Central memory CD8-positive, alpha-beta T cell (primary cell): ENCODE data around the gene ILF2.

ENCODE experiments used
- ATAC-seq: fragments of 150-1000 bp; cut with Tn5 transposase; replicated peaks from 2 replicates; pipeline ENCODE4 v1.10.0; 2022; ENCODE audit warnings: mild to moderate bottlenecking, moderate FRiP score, moderate number of reproducible peaks; ENCODE audit not compliant: poor library complexity, severe bottlenecking; ENCODE audit errors: extremely low read depth
- DNase-seq, 2 donors: peaks; one replicate each; pipeline ENCODE4 v3.0.0; 2021; ENCODE audit warnings: low spot score in 2 of 2
- H3K27ac Mint-ChIP-seq: one replicate; pipeline ENCODE4 v1.8.0; 2022; ENCODE audit warnings: low read depth, mild to moderate bottlenecking, moderate library complexity, mixed read lengths
- H3K27me3 Mint-ChIP-seq: one replicate; pipeline ENCODE4 v1.8.0; 2022; ENCODE audit warnings: mixed read lengths
- H3K36me3 Mint-ChIP-seq: one replicate; pipeline ENCODE4 v1.8.0; 2022; ENCODE audit warnings: mild to moderate bottlenecking, moderate library complexity, mixed read lengths; ENCODE audit not compliant: insufficient read depth
- H3K4me1 Mint-ChIP-seq: one replicate; pipeline ENCODE4 v1.8.0; 2022; ENCODE audit warnings: mixed read lengths
- H3K4me3 Mint-ChIP-seq: one replicate; pipeline ENCODE4 v1.8.0; 2022; ENCODE audit warnings: mild to moderate bottlenecking, moderate library complexity, mixed read lengths
- H3K9me3 Mint-ChIP-seq: one replicate; pipeline ENCODE4 v1.8.0; 2022; ENCODE audit warnings: mixed read lengths

The ILF2 gene

DNA sequence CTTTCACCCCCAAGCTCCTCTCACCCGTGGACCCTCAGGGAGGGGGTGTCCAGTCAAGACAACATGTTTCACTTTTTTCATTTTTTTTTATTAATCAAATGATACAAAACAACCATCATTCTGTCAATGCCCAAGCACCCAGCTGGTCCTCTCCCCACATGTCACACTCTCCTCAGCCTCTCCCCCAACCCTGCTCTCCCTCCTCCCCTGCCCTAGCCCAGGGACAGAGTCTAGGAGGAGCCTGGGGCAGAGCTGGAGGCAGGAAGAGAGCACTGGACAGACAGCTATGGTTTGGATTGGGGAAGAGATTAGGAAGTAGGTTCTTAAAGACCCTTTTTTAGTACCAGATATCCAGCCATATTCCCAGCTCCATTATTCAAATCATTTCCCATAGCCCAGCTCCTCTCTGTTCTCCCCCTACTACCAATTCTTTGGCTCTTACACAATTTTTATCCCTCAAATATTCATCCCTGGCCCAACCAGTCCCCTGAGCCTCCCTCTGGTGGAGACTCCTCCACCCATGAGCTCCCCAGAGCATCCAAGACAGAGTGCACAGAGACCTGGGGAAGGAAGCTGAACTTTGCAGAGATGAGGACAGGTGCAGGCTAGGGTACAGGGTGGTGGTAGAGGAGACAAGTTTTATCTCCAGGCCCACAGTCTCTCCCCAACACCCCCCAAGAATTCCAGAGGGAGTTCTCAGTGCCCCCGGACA lies 56.4 kb downstream of the ILF2 start:
- no peaks in the 10 kb centered on the region for H3K9me3 Mint-ChIP-seq
- H3K36me3 Mint-ChIP-seq, result peaks cover 5% of the 10 kb centered on the region
- no peak overlapping the region for H3K4me3 Mint-ChIP-seq
- no peak overlapping the region for H3K27ac Mint-ChIP-seq
- DNase-seq, result no peak
- no peak for ATAC-seq
- H3K4me1 Mint-ChIP-seq, result no peaks in the 10 kb centered on the region
- peaks cover 14% of the 10 kb centered on the region for H3K27me3 Mint-ChIP-seq

DNA sequence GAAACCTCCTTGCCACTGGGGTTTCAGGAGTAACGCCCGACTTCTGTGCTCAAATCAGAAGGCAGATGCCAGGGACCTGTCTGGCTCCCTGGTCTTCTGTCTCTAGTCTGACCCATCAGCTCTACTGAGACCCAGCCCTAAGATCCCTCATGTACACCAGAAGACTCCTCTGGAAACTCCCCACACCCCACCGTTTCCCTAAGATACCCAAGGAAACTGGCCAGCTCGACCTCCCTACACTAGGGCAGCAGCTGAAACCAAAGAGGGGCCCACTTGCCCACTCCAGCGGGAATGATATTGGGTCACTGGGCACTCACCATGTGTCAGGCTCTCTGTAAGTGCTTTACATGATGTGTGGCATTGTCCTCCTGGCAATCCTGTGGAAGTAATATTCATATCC lies 57.4 kb downstream of the ILF2 start:
- DNase-seq, result no peak
- peaks cover 5% of the 10 kb centered on the region for H3K36me3 Mint-ChIP-seq
- H3K4me1 Mint-ChIP-seq, result no peaks in the 10 kb centered on the region
- no peak for ATAC-seq
- H3K4me3 Mint-ChIP-seq, result no peak overlapping the region
- no peak overlapping the region for H3K27ac Mint-ChIP-seq
- H3K9me3 Mint-ChIP-seq, result no peaks in the 10 kb centered on the region
- peaks cover 14% of the 10 kb centered on the region for H3K27me3 Mint-ChIP-seq

DNA sequence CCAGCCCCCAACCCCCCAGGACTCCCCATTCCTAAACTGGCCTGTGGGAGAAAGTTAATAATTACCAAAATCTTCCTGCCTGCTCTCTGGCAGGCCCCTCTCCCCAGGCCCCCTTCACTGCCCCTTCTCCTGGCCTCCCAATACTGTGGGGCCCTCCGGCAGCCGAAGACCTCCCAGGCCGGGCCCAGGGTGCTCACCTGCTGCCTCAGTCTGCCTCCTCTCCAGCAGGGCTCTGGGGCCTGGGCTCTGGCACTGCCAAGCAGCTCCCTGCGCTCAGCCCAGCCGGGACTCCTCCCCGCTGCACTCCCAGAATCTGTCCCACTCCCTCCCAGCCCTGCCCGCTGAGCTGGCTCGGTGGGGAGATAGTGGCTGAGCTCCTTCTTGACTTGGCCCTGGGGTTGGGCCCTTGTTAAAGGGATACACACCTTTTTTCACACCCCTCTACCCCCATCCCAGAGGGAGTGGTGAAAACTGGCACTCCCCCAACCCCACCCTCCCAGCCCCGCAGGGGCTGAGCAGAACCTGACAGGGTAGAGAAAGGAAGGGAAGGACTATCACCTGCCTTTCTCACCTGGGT lies 58.0 kb downstream of the ILF2 start, which contains the start of gene S100A16:
Gene S100A16 (minus strand): TSS at position 383 of the 577 bp plus-strand sequence. CDS start 4,986 bp downstream, outside the sequence.
- H3K27ac Mint-ChIP-seq, result no peak within 1 kb of the TSS
- peaks cover 5% of the 10 kb centered on the region for H3K36me3 Mint-ChIP-seq
- H3K4me3 Mint-ChIP-seq, result no peak within 1 kb of the TSS
- no peak for ATAC-seq
- peaks cover 14% of the 10 kb centered on the region for H3K27me3 Mint-ChIP-seq
- no peaks in the 10 kb centered on the region for H3K4me1 Mint-ChIP-seq
- no peak for DNase-seq
- no peaks in the 10 kb centered on the region for H3K9me3 Mint-ChIP-seq

DNA sequence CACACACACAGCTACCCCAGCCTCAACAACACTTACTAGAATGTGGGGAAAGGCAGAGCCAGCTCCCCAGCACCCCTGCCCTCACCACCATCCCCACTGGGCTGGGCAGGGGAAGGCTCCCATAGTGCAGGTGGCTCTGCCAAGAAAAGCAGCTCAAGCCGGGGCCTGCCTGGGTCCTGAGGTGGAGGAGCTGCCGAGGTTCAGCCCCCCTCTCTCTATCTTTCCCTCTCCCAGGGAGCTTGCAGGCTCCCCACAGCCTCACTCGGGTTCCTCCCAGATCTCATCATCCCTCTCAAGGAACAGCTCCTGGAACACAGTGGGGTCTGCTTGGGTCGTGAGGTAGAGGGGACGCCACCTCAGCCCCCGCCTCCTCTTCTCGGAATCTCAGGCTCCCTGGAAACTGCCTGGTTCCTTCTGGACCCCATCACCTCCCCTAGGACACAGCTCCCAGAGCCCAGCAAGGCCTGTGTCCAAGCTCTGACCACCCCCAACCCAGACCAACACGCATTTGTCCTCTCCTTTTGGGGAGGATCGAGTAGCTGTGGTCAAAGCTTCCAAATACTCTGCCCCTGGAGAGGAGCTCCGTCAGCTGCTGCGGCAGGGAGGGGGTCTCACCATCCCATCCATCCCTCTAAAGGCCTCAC lies 58.6 kb downstream of the ILF2 start:
- Mint-ChIP-seq H3K27me3 (peaks cover 14% of the 10 kb centered on the region), H3K4me1 (no peaks in the 10 kb centered on the region), H3K36me3 (peaks cover 5% of the 10 kb centered on the region), H3K27ac (no peak overlapping the region), H3K9me3 (no peaks in the 10 kb centered on the region), H3K4me3 (no peak overlapping the region)
- ATAC-seq, result no peak
- DNase-seq, result no peak
